ENCODE data around the gene LRRC18.

Gene LRRC18

DNA sequence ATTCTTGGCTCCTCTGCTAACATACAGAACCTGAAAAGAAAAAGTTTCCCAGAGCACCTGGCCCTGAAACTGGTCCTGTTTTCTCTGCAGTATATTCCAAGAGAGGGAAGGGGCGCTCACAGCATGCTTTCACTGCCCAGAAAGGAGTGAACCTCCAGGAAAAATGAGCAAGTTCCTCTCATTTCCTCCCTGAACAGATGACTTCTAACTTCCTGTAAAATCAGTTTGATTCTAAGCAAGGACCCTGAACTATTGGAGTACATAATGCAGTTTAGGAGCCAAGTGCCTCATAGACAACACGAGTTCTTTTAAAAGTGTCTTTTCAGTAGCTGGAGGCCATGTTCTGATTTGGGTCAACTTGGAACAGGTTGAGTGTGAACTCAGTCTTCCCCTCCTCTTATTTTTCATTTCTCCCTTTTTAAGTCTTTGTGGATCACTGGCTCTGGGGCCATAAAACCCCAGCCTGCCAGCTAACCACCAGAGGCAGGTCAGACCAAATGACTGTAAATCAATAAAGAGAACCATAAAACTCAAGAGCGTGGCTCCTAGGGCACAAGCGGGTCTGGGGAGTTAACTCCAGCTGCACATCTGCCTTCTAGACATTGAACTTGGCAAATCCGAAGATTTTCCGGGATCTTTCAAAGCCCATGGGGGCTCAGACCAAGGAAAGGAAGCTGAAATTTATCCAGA, 5.9 kb upstream of the LRRC18 start:
- DNase-seq, result no peak

DNA sequence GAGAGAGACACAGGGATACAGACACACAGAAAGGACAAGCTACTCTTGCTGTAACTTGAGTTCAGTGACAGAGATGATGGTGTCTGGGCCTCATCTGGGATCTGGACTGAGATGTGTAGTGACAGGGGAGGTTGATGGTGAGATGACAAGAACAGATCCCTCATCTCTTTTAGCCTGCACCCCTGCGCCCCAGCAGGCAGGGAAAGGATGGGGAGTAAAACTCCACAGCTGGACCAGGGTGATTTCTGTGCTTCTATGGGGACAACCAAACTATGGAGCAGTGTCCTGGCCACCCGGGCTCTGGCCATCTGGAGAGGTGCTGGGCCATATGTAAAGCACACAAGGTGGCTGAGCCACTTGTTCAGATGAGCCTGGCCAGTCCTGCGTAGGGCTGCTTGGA, 4.5 kb upstream of the LRRC18 start:
- no peak for DNase-seq

DNA sequence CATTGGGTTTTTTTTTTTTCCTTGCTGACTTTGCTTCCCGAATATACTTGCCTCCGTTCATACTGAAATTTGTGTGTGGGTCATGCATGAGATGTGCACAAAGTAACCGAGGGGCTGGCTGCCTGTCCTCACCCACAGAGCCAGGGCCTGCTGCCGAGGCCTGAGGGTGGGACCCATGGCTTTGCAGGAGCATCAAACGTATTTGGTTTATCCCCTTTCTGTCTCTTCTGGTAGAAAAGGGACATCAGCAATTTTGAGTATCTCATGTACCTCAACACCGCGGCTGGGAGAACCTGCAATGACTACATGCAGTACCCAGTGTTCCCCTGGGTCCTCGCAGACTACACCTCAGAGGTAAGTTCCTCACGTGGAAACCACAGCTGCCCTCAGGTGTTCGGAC, 3.5 kb upstream of the LRRC18 start:
- no peak for DNase-seq

GRCh38 chr10:48941427-48942075, 1.9 kb upstream of the LRRC18 start:
- no peak for DNase-seq

GRCh38 chr10:48940958-48941357, 1.3 kb upstream of the LRRC18 start:
- no peak for DNase-seq

DNA sequence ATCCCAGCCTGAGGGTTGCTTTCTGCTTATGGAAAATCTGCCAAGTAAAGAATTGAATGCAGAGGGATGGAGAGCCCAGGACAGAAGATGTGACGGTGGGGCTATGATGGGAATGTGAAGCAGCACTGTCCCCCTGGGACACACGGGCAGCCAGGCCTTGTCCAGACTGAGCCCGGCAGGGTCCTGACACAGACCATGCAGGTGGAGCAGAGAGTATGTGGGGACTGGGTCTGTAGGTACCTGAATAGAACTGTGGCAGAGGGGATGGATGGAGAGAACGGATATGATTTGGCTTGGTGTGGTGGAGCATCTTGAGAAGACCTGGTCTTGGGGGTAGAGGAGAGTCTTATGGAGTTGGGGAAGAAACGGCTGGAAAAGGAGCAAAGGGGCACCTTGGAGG, 732 bp upstream of the LRRC18 start:
- no peak for DNase-seq

GRCh38 chr10:48938990-48939536, 577 bp downstream of the LRRC18 start:
- DNase-seq, result no peak

DNA sequence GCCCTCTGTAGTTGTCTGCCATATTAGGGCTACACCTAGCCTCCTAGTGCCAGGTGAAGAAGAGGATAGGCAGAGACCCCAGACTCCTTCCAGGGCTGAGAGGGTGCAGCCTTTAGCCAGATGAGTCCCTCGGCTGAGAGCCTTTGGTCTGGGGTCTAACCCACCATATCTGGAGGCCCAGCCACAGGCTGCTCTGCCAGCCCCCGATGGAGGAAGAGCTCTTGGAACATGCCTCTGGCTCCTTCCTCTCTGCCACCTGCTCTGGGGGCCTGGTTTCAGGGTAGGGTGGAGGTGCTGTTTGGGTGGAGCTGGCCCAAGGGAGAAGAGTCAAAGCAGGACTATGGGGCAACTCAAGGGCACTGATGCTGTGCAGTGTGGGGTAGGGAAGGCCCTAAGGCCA, 1.4 kb downstream of the LRRC18 start:
- DNase-seq, result no peak

- no peak for DNase-seq
Measured at GRCh38 chr10:48937796-48938195, 1.8 kb downstream of the LRRC18 start.

DNA sequence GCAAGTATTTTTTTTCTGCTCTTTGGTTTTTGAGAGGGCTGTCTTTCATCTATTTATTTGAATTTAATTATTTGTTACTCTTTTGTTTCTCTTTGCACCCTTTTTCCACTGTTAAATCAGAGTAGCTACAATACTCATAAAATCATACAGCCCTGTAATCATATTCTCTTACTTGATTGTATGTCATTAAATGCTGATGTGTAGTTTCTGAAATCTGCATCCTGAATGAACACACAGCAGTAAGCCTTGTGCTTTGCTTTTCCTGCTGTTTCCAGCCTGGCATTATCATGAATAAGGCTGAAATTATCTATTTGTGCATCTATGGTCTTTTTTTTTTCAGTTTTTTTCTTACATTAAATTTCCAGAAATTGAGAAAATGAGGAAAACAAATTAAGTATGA, 4.1 kb downstream of the LRRC18 start:
- DNase-seq, result no peak

DNA sequence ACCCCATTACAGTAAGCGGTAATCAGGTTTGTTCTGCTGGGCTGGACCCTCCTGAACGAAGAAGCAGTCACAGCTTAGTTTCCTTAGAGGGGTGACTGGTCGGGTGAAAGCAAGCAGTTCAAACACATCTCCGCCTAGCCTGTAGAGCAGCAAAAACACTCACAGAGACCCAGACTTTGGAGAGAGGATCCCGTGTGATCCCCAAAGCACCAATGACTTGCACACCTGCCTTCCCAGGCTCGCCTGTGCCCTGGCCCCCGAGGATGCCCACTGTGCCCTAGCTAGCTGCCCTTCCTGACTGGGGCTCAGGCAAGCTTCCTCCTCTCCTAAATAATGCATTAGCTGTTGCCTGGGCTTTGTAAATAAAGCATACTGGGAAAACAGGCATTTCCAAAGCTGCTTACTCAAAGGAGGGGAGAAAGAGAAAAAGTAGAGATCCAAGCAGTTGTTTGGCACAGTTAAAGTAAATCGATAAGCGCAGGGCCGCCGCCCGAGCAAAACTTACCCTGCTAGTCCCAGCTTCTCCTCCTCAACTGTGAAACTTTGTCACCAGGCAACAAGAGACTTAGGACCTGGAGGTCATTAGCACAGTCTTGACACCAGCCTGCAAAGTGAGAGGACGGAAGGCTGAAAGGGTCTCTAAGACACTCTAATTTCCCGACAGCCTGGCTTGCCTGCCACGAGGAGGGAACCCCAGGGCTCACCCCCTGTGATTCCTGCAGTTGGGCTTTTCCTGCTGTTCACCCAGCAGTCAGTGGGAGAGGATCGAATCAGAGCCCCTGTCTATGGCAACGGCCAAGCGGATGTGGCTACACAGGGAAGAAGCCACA, 4.8 kb downstream of the LRRC18 start:
- DNase-seq, result no peak

GRCh38 chr10:48932831-48933664, 6.6 kb downstream of the LRRC18 start:
- DNase-seq, result no peak

- no peak for DNase-seq
Measured at GRCh38 chr10:48931188-48931587, 8.5 kb downstream of the LRRC18 start.

DNA sequence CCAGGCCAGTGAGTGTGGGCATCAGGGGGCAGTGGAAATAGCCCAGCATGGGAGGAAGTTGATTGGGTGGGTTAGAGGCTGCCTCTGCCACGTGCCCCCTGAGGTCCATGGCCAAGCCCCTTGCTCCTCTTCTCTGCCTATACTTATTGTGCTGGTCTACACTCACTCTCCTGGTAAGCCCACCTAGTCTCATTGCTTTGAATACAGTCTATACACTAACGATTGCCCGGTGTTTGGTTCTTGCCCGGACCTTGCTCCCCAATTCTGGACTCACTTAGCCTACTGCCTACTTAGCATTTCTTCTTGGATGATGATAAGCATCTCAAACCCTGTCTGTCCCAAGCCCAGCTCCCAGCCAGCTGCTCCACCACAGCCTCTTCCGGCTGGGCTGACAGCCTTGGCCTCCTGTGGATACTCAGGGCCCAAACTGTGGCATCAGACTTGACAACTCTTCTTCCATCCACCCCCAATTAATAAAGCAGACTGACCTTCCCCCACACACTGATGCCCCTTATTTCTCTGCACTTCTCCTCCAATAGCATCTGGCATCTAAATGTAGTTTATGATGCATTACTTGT, 10.1 kb downstream of the LRRC18 start:
- no peak for DNase-seq

GRCh38 chr10:48926764-48927540, 12.7 kb downstream of the LRRC18 start:
- no peak for DNase-seq

DNA sequence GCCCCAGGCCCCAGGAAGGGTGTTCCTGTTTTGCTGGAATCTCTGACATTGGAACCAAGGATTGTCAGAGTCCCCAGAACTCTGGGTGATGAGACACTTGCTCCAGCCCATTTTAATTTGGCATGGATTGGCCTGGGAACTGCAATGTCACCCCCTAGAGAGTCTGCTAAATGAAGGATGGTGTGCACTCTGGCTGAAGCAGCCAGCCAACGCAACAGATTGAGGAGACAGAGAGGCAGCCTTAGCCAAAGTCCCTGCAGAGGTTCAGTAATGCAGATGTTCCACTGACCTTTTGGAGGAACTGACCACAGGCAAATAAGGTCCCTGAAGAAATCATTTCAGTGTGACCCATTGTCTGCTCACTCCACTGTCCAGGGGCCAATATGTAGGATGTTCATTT, 13.4 kb downstream of the LRRC18 start:
- no peak for DNase-seq

- DNase-seq, result no peak
Measured at GRCh38 chr10:48924988-48925387, 14.7 kb downstream of the LRRC18 start.

GRCh38 chr10:48923748-48924147, 15.9 kb downstream of the LRRC18 start:
- DNase-seq, result no peak

DNA sequence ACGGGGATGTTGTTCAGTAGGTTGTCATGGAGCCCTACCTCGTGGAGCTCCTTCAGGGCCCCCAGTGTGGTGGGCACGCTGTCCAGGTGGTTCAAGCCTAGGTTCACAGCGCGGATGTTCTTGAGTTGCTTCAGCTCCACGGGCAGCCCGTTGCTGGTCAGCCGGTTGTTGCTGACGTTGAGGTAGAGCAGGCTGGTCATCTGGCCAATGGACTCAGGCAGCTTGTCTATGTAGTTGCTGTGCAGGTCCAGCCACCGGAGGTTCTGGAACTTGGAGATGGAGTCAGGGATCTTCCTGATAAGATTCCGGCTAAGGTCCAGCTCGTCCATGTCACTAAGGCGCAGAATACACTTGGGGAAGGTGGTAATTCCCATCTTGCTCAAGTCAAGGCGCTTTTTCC, 26.0 kb downstream of the LRRC18 start:
- no peak for DNase-seq

- DNase-seq, result no peak
Measured at GRCh38 chr10:48910548-48910947, 29.1 kb downstream of the LRRC18 start.

DNA sequence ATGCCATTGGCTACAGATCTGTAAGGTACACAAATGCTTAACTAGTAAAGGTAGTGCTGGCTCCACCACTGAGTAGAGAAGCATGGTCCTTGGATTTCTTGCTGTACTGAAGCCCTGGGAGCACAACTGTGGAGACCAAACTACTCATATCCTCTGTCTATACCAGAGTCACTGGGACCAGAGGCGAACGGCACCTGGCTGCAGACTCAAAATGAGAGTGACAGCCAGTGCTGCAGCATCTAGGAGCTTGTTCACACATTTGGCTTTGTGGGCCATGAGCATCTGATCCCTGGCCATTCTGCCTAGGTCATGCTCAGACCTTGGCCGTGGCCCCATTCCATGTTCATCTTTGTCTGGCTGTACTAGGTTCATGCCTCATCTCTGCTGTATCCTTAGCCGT, 31.9 kb downstream of the LRRC18 start:
- DNase-seq, result no peak

GRCh38 chr10:48906841-48907240, 32.8 kb downstream of the LRRC18 start:
- no peak for DNase-seq

Data from CD4-positive, alpha-beta T cell treated with Interleukin-17A for 1 hour (primary cell).